ENCODE results near the gene HAGH.

DNA sequence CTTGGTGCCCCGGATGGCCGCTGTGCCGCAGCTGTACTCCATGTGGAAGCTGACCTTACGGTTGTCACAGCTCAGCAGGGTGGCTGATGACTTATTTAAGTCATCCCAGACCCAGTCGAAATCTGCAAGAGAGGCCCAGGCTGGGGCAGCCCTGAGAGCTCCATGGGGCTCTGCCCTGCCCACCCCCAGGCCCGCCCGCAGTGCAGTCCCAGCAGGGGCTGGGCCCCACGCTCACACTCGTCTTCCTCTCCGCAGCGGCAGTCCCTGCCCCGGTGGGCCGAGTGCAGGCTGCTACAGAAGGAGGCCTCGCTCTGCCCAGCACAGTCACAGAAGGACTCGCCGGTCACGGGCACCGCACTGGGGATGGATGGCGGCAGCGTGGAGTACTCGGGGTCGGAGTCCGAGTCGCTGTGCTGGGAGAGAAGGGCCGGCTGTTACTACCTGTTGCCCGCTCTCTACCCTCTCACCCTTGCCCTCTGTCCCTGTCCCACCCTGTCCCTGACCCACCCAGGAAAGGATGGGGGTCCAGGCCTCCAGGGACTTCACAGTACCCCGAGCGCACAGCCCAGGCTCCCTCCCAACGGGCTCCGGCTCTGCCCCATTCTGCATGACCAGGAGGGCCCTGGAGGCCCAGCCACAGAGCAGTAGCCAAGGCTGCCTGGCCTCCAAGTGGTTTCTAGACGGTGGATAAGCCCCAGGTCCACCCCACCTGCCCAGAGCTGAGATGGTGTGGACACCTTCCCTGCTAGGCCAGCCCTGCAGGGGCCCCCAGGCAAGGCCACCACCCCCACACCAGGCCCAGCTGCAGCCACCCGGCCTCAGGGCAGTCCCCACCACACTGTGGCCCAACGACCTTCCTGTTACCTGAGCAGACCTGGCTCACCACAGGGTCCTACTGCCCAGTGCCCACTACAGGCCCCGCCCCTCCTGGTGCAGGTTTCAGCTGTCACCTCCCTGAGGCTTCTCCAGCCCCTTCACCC lies 48.1 kb downstream of the HAGH start:
- TF ChIP-seq, protein P1, sequence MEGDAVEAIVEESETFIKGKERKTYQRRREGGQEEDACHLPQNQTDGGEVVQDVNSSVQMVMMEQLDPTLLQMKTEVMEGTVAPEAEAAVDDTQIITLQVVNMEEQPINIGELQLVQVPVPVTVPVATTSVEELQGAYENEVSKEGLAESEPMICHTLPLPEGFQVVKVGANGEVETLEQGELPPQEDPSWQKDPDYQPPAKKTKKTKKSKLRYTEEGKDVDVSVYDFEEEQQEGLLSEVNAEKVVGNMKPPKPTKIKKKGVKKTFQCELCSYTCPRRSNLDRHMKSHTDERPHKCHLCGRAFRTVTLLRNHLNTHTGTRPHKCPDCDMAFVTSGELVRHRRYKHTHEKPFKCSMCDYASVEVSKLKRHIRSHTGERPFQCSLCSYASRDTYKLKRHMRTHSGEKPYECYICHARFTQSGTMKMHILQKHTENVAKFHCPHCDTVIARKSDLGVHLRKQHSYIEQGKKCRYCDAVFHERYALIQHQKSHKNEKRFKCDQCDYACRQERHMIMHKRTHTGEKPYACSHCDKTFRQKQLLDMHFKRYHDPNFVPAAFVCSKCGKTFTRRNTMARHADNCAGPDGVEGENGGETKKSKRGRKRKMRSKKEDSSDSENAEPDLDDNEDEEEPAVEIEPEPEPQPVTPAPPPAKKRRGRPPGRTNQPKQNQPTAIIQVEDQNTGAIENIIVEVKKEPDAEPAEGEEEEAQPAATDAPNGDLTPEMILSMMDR (conservative IDR thresholded peaks at IDR 0.05; ENCODE audit: low read length): no peak
- TF ChIP-seq EZH2phosphoT487 (IDR thresholded peaks at IDR 0.05; ENCODE audit: borderline replicate concordance, low read depth, low read length): no peak

Measured in OCI-LY7 (cell line).